ENCODE results near the gene BMP2.

BMP2 gene

GRCh38 chr20:6767536-6768227 lies at the start of gene BMP2:
Gene BMP2 (plus strand): TSS chr20:6767686. CDS start chr20:6770127, 2,441 bp downstream.
- DNase-seq (ENCODE audit: low read depth): peak; percentile 70

DNA sequence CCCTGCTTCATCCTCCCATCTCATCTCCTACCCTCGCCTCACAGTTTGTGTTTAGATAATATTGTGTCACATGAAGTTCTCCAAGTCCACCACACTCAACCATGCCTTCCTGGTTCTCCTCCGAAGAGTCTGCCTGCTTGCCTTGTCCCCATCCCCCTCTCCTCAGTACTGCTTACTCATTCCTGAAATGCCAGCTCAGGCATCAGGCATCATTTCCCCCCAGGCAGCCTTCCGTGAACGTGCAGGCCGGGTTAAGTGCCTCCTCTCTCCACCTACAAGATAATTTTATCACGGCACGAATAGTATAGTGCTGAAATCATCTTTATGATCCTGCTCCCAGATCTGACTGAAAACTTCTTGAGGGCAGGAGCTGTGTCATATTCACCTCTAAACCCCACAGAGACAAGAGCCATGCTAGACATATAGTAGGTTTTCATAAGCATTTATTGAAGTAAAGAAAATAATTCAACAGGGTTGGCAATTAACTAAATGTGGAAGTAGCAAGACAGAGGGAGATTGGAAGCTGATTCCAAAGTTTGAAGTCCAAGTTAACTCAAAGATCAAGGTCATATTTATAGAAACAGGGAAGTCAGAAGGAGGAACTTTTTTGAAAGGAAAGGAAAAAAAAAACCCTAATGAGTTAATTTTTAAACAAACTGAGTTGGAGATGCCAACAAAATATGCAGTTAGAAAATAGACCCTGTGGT lies 48.7 kb upstream of the BMP2 start:
- peak; percentile 14 for DNase-seq (ENCODE audit: low read depth)

- DNase-seq (ENCODE audit: low read depth): no peak
Observed at GRCh38 chr20:6719369-6719721, 48.1 kb upstream of the BMP2 start.

GRCh38 chr20:6726761-6727160 lies 40.7 kb upstream of the BMP2 start:
- no peak for DNase-seq (ENCODE audit: low read depth)

- DNase-seq (ENCODE audit: low read depth): no peak
Observed at GRCh38 chr20:6730672-6731328, 36.7 kb upstream of the BMP2 start.

GRCh38 chr20:6732001-6732447 lies 35.5 kb upstream of the BMP2 start:
- DNase-seq (ENCODE audit: low read depth): no peak

GRCh38 chr20:6732851-6733250 lies 34.6 kb upstream of the BMP2 start:
- DNase-seq (ENCODE audit: low read depth): no peak

GRCh38 chr20:6733965-6734364 lies 33.5 kb upstream of the BMP2 start:
- no peak for DNase-seq (ENCODE audit: low read depth)

- no peak for DNase-seq (ENCODE audit: low read depth)
Observed at GRCh38 chr20:6735942-6736845, 31.3 kb upstream of the BMP2 start.

DNA sequence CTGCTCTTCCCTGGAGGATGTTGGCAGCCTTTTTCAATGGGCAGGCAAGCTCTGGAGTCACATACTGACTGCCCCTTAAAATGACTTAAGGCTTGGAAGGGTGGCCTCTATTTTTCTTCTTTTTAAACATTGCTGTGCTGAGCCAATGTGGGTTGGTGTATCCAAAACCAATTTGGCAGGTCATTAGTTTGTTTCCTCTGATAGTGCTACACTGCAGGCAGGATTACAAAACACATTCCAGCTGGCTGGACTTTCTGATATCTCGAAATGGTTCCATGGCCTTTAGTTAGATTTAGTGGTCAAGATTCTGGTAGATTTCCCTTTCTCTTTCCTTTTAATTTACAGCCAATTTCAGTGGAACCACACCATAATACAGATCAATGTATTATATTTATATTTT lies 28.1 kb upstream of the BMP2 start:
- DNase-seq (ENCODE audit: low read depth): no peak

GRCh38 chr20:6740096-6740495 lies 27.4 kb upstream of the BMP2 start:
- no peak for DNase-seq (ENCODE audit: low read depth)

- no peak for DNase-seq (ENCODE audit: low read depth)
Observed at GRCh38 chr20:6744180-6744579, 23.3 kb upstream of the BMP2 start.

DNA sequence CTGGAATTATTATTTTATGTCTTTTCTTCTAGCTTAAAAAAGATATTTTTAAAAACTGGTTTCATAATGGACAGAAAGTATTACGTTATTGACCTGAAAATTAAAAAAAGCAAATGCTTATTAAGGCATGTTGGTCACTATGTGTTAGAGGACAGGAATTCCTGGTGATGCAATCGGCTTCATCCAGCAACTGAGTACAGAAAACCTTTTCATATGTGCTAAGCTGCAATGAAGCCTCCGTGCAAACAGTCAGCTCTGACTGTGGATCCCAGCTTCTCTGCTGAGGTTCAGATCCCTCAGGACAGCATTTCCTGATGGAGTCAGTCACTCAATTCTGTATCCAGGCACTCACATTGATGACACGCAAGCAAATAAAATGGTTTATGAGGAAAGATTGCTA lies 22.7 kb upstream of the BMP2 start:
- DNase-seq (ENCODE audit: low read depth): peak; percentile 7

DNA sequence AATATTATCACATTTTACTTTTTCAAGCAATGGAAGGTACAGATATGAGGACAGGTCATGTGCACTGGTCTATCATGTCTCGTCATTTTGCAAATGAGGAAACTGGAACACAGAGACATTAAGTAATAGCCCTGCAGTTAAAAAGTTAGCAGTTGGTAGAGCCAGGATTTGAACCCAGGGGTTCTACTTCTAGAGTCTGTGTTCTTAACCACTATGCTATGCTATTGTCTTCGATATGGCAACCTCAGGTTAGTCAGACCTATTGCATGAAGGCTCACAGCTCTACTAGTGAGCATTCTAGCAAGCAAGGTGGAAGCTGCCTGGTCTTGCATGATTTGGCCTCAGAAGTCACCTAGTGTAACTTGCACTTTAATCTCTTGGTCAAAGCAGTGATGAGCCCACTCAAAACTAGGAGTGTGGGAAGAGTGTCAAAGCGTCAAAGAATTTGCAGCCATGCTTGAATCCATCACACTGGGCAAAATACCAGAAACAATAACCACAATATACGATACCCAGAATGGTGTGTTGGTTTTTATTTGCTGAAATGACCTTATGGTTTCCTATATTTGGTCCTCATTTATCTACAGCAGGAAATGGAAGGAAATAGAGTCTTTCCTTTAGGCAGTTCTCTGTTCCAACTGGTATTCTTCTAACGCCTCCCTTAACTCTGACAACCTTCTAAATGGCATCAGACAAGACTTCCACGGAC lies 20.4 kb upstream of the BMP2 start:
- DNase-seq (ENCODE audit: low read depth): no peak

- DNase-seq (ENCODE audit: low read depth): no peak
Observed at GRCh38 chr20:6750438-6750837, 17.0 kb upstream of the BMP2 start.

DNA sequence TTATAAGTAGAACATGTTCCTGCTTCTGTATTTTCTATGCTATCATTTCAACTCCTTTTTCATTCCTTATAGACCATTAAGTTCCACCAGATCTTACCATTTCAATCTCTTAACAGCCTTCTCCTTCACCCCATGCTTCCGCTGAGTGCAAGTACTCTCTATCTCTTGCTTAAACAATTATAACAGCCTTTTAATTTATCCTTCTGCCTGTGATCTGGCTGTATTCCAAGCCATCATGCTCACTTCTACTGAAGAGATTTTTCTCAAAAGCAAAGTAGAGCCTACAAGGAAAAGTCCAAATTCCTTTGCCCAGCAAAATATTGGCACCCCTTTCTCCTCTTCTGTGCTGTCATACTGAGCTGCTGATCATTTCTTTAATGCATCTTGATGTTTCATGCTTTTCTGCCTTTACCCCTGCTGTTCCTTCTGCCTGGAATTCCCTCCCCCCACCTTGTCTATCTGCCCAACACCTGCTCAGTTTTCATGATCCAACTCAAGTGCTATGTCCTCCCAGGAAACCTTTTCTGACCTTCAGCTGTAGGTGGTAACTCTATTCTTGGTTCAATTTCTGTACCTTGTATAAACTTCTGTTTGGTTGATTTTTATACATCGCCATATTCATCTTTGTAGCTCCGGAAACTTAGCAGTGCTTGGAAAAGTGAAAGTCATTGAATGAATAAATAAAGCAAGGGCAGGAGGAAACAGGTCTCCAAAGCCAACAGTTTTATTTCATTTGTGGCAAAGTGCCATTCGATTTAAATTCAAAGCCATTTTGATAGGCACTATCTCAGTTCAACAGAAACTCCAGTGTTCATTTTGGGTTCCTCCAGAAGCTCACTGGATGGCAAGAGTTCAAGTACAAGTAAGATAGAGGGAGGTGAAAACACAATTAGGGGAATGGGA lies 10.5 kb upstream of the BMP2 start:
- DNase-seq (ENCODE audit: low read depth): no peak

DNA sequence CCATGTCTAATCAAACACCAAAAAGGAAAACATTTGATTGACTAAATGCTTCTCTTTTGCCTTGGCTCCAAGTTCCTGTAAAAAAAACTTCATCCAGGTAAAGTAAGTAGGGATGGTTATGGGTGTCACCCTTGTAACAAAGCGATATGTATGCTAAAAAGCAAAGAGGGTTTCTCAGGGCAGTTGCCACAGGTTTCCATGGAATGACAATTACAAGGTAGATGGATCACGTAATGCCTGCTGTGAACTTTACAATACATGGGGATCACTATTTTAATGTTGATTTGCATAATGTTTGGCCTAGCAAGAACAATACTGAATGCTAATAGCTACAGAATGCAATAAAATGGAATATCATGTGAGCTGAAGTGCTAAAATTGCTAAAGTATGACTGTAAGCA lies 2.9 kb upstream of the BMP2 start:
- no peak for DNase-seq (ENCODE audit: low read depth)

DNA sequence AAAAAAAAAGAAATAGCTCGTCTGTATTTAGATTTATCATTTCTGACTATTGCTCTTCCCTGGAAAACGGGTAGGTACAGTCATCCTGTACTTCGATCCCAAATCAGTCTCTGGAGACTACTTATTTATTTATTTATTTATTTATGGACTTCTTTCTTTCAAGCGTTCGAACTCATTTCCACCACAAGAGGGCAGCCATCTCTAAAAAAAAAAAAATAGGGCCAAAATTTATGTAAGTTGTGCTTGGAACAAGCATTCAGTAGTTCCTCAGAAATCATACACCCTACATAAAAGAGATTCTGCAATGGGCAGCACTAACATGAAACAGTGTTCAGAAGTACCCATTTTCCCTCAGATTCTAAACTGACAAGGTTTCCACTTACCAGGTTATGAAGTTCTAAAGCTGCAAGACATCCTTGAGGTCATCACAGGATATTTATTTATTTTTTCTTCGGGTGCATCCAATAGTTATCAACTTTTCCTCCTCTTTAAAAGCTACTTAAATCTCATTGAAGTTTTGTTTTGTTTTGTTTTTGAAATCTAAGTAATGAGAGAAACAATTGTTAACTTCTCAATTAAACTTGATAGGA lies 1.9 kb upstream of the BMP2 start:
- peak; percentile 64 for DNase-seq (ENCODE audit: low read depth)

GRCh38 chr20:6766433-6766832 lies 1.1 kb upstream of the BMP2 start:
- DNase-seq (ENCODE audit: low read depth): no peak

GRCh38 chr20:6767126-6767535 lies 355 bp upstream of the BMP2 start:
- no peak for DNase-seq (ENCODE audit: low read depth)
